ENCODE measurements around the gene MAMLD1. TPM values are rescaled to one million over a fixed set of nuclear protein-coding genes. Genes with fewer than 3 reads are reported as not detected.

The MAMLD1 gene
- total RNA-seq, 1 donor from 2014 or later, result 0.72 TPM

GRCh38 chrX:150459196-150459595 is 96.1 kb downstream of the MAMLD1 start:
- no peak for DNase-seq (ENCODE audit: low spot score)

- no peak for DNase-seq (ENCODE audit: low spot score)
These were observed 96.9 kb downstream of the MAMLD1 start for GRCh38 chrX:150460063-150460462.

DNA sequence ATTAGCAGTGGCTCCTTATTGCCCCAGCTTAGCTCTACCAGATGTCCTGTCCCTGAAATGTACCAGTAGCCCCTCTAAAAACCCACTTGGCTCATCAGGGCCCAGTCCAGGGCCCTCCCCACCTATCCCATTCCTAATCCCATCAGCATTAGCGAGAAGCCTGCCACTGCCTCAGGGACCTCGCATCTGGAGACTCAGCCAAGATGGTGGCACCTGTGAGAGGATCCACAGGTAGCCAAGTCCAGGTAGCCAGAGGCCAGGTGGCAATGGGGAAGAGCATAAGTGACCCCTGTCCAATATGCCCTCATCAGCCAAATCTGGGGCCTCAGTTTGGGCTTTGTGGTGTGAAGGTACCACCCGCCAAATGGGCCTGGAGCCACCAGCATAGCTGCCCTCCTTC is 97.7 kb downstream of the MAMLD1 start:
- no peak for DNase-seq (ENCODE audit: low spot score)

GRCh38 chrX:150463566-150463965 is 100.4 kb downstream of the MAMLD1 start:
- DNase-seq (ENCODE audit: low spot score), result no peak

- no peak for DNase-seq (ENCODE audit: low spot score)
These were observed 100.9 kb downstream of the MAMLD1 start for GRCh38 chrX:150464001-150464400.

GRCh38 chrX:150465326-150465725 is 102.2 kb downstream of the MAMLD1 start:
- DNase-seq (ENCODE audit: low spot score), result no peak

- DNase-seq (ENCODE audit: low spot score), result no peak
These were observed 103.0 kb downstream of the MAMLD1 start for GRCh38 chrX:150465881-150466775.

GRCh38 chrX:150472306-150472705 is 109.2 kb downstream of the MAMLD1 start:
- no peak for DNase-seq (ENCODE audit: low spot score)

DNA sequence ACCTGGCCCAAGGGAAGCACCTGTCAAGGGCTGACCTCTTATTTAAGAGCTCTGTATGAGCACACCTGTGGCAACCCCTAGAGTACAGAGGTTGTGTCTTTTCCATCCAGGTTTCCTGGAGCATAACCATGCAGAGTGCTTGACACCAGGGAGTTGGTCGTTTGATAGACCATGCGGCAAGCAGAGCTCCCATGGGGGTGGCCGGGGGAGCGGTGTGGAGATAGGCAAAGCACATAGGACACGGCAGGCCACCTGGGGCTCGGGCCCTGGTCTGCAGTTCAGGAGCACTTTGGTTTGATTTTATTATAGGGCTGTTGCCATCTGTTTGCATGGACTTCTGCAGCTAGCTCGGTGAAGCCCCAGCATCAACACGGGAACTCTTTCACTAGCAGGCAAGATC is 110.3 kb downstream of the MAMLD1 start:
- no peak for DNase-seq (ENCODE audit: low spot score)

DNA sequence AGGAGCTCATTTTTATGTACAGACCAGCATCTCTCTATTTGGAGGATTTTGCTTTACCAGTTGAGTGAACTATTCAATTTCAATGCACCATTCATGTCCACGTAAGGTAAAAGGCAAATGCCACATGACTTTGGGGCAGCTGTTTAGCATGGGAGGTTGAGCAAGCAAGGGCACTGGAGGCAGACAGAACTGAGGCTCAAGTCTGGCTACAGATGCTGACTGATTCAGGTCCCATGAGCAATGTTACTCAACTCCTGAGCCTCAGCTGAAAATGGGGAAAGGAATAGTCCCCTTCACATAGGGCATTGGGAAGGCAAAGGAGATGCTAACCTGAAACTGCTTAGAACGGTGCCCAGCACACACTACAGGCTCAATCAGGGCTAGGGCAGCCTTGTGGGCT is 112.3 kb downstream of the MAMLD1 start:
- peak; percentile 8 for DNase-seq (ENCODE audit: low spot score)

- peak; percentile 83 for DNase-seq (ENCODE audit: low spot score)
These were observed 113.1 kb downstream of the MAMLD1 start for GRCh38 chrX:150476164-150476699.

- no peak for DNase-seq (ENCODE audit: low spot score)
These were observed 114.3 kb downstream of the MAMLD1 start for GRCh38 chrX:150477371-150477770.

DNA sequence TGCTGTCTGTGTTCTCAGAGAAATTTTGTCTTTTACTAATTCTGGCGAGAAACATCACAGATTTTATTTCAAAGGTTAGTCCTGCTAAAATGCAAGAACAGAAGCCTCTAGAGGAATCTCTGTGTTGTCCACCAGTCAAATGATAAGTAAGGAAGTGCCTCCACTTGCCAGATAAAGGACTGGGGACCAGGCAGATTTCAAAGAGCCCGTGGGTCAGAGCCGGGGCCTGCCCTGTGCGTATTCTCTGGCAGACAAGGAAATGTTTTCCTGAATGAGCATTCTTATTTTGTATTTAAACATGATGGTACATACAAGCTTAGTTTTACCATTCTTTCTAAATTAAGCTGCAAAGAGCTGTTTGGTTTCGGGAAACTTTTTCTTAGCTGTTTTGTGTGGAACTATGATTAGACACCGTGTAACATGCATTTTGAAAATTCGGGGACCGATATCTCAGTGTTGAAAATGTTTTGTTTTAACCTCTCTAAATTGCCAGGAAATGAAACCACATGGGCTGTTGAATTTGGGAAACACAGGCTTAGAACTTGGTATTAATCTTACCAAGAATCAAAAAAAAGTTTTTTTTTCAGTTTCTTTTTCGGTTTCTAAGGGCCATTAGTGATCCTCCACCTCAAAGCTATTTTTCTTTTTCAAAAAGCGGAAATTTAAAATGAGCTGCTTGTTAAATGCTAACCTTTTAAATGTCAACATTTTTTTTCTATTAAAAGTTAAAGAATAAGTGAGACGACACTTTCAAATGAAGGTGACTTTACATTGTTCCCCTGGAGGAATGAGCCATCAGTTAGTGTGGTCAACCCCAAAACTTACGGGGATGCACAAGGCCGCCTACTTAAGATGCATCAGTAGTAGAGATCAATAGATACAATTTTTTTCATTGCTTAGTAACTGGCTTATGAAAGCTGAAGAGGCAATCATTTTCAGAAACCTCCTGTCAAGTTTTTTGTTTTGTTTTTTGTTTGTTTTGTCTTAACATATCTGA is 115.7 kb downstream of the MAMLD1 start:
- DNase-seq (ENCODE audit: low spot score), result no peak

GRCh38 chrX:150482537-150483206 is 119.6 kb downstream of the MAMLD1 start:
- no peak for DNase-seq (ENCODE audit: low spot score)

DNA sequence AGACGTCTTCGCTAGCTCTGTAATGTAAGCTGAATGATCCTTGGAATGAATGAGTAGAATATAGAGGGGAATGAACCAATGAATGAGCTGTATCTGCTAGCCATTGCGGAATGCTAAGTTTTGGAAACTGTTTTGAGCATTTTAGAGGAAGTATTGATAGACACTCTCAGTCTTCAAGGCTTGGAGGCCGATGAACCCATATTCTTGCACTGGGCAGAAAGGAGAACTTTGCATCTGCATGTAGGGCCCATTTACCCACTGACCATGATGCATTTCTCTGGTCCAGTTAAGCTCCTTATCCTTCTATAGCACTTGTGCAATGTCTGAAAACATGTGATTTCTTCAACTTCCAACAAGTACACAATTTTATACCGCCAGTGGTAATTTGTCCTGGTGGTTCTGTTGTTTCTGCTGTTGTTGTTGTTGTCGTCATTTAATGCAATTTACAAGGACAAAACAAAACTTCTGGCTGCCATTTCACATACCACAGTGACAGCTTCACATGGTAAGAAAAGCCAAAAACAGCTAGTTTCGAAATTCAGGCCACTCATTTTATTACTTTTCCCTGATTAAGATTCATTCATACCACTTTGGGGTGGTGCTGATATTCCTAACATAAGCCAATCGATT is 120.4 kb downstream of the MAMLD1 start:
- DNase-seq (ENCODE audit: low spot score), result no peak

GRCh38 chrX:150486011-150486410 is 122.9 kb downstream of the MAMLD1 start:
- DNase-seq (ENCODE audit: low spot score), result no peak

DNA sequence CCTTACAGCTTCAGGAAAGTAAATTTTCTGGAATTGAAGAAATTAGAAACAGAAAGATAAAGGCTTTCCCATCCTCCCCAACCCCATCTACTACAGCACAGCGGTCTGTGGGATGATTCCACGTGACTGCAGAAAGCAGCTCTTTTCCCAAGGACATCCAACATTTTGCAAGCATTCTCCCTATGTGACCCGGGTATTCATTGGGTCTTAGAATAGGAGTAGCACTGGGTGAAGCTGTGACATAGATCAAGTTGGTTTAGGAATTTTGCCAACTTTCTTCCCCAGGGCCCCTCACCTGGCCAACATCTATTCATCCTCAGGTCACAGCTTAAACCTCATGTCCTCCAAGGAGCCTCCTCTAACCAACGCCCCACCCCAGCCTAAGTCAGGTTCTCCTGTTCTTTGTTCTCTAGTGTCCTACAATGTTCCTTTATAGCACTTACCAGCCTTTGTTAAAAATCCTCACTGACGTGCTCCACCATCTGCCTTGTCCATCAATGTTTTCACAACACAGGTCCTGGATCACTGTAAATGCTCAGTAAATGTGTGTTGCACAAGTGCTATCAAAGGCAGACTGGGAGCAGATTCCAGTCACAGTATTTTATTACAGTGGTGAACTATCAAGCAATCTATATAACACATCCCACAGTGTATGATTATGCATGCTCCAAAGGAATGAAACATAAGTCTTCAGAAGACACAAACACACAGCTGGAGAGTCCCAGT is 124.4 kb downstream of the MAMLD1 start:
- no peak for DNase-seq (ENCODE audit: low spot score)

- DNase-seq (ENCODE audit: low spot score), result no peak
These were observed 126.4 kb downstream of the MAMLD1 start for GRCh38 chrX:150489359-150490015.

DNA sequence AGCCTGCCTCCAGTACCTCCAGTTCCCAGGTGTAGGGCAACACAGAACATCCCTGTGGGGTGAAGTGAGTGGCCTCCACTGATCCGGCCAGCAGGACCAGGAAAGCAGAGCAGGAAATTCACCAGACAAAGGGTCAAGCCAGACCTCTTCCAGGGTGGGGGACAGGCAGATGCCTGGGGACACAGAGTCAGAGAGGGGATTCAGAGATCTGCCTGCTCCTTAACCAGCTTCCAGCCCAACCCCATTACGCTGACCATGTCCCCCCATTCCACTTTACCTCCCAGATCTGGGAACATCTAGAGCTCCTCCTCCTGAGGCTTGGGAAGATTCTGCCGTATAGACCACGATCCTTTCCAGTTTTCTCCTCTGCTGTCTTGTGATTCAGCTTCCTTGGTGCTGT is 132.4 kb downstream of the MAMLD1 start:
- DNase-seq (ENCODE audit: low spot score), result no peak

DNA sequence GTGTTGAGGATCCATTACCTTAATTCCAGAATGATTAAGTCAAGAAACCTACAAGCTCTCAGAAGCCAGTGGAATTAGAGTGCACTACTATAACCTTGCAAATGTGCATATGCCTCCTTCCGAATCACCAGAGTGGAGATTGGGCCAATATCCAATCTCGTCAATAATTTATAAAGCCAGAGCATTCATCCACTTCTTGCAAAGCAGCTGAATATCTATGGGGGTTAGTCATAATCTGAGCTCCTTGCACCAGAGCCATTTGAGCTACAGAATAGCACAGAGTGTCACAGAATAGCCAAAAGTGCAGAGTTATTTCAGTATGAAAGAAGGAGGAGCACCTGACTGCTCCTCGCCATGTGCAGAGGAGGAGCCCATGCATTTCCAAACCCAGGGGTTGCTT is 136.1 kb downstream of the MAMLD1 start:
- DNase-seq (ENCODE audit: low spot score), result no peak
